Activated CD4-positive, alpha-beta T cell treated with anti-CD3 and anti-CD28 coated beads, Interleukin-2, Interleukin-6, amounts not matched to agents 100 ng/mL and 50 ng/mL, durations not matched to agents 16 hours and 8 hours (primary cell): Measurements from ENCODE around the gene TRAPPC6A.

Experiments used
- DNase-seq: peaks from one replicate; pipeline ENCODE4 v3.0.0-alpha.2; 2020

The TRAPPC6A gene

DNA sequence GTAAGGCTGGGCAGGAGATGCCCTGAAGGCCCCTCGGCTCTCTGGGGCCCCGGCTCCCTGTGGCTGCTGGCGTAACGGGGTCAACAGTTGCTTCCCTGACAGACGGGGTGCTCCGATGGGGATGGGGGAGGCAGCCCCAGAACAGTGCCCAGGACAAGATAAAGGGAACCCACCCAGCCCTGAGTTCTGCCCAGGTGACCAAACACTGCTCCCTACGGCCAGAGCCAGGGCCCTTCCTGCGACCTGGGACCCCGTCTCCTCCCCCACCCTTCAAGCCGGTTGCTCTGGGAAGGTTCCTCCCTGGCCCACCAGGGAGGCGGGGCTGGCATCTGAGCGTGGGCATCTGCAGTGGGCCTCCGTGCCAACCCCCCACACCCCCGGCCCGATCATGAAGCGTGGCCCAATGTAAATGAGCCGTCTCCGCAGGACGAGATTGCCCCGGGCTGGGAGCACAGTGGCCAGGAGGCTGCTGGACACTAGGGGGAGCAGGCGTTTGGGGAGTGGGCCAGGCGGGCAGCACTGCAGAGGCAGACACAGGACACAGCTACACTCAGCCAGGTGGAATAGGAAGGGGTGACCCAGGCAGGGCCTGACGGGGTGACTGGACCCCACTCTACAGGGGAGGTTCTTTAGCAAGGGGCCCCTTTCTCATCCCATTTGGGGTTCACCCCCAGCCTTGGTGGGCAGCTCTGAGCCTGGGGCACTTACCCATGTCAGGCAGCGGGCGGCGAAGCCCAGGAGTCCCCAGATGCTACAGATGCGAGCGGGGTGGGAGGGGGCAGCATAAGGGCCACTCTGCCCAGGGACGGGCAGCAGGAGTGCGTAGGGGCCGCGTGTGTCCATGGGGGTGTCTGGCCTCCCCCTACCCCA lies 16.1 kb downstream of the TRAPPC6A start:
- DNase-seq, result no peak

- no peak for DNase-seq
Observed at GRCh38 chr19:45160870-45161737, 16.9 kb downstream of the TRAPPC6A start, which contains the start of gene NKPD1. Gene NKPD1 (minus strand): TSS chr19:45160982. CDS start chr19:45160150, 832 bp downstream.

DNA sequence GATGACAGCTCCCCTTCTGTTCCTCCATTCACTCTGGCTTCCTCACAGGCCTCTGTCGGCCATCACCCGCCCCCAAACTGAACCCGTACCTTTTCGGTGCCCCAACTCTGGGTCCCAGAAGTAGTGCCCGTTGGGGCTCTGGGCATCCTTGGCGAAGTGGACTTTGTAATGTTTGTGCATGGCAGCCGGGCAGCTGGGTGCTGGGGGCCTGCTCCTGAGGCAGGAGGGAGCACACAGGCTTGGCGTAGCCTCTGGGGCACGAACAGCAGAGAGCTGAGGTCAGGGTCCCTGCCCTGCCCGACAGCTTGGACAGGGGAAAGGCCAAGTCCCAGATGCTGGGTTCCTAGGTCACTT lies 18.1 kb downstream of the TRAPPC6A start:
- no peak for DNase-seq

DNA sequence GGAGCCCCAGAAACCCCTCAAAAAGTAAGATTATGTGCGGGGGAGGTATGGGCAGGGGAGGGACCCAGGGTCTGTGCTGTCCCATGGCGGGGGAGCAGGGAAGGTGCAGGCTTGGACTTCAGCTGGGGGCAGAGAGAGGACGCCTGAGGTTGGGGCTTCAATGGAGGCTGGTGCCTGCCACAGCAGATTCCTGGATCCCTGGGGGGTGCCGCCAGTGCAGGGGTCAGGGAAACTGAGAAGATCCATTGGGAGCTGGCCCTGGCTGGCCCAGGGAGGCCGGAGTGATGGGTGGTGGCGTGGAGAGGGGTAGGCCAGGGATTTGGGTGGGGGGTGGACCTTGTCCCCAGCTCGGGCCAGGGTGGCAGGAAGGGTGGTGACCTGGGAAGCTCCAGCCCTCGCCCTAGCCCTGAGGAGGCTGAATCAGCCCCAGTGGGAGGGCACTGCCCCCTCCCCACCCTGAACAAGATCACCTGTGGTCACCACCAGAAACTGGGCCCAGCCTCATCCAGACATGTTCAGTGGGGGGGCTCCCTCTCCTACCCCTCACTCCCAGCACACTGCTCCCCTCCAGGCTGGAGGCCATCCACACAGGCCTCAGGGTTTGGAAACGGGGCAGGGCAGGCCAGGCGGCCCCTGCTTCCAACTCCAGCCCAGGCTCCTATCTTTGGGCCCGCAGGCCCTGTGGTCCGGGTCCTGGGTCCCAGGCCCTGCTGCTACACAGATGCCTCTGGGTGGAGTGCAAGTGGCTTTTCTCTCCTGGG lies 18.6 kb downstream of the TRAPPC6A start:
- no peak for DNase-seq

GRCh38 chr19:45158503-45159209 lies 19.4 kb downstream of the TRAPPC6A start:
- DNase-seq, result no peak

DNA sequence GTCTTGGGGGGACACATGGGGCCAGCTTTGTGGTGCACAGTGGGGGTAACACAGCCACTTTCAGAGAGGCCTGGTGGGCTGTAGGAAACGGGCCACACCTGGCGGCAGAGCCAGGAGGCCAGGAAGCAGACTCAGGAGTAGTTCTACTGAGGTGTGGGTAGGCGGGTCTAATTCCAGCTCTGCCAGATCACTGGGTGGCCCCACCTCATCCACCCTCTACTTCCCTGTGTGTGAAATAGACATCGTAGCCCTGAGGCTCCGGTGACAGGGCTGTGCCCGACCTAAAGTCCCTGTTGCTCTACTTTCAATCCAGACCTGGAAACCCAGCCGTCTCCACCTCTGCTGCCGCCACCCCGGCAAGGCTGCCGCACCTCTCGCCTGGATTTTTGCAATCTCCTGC lies 21.3 kb downstream of the TRAPPC6A start:
- DNase-seq, result no peak

GRCh38 chr19:45156011-45156630 lies 21.9 kb downstream of the TRAPPC6A start:
- DNase-seq, result no peak

DNA sequence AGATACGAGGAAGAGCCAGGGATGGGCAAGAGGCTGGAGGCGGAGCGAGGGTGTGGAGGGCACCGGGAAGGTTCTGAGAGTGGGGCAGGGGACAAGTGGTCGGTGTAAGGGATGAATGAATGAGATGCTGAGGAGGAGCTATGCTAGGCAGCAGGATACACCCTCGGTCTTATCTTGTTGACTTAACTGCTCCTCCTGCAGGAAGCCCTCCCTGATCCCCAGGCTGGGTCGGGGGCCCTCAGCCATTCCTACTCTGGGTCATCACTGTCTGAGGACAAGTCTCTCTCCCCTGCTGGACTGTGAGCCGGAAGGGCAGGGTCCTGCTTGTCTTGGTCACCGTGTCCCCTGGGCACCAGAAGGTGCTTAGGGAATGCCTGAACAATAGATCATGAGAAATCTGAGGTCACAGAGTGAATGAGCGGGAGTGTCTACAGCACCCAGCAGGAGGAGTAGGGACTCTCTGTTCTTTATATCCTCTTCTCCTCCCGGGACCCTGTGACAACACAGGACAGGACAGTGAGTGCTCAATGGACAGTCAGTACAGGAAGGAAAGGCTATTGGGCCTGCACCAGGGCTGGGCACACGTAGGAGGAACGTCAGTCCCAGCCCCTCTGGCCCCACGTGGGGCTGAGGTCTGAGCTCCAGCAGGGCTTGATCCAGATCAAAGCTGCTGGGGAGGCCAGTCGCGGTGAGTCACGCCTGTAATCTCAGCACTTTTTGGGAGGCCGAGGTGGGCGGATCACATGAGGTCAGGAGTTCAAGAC lies 23.8 kb downstream of the TRAPPC6A start:
- DNase-seq, result no peak

DNA sequence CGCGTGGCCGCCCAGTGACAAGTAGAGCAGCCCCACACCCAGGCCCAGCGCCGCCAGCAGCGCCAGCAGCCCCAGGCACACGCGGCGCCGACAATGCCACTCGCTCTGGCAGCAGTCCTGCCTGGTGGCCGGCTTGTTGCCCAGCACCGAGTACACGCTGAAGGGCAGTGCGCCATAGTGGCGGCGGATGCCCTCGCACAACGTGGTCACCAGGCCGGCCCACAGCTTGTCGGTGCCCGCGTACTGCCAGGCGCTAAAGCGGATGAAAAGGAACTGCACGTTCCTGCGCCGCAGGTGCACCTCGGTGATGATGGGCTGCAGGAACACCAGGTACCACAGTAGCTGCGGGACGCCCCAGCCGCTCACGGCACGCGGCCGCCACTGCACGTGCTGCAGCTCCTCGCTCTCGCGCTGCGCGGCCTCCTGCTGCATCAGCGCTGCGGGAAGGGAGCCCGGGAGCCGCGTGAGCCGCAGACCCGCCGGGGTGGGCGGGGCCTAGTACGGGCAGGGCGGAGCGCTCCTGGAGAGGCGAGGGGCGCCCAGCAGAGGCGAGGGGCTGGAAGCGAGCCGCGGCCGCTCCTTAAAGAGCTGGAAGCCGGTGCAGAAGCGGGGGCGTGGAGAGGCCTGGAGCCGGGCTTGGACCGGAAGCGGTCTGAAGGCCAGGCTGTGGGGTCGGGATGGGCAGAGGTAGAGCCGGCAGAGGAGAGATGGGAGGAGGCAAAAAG lies 24.5 kb downstream of the TRAPPC6A start:
- DNase-seq, result peak; percentile 32

GRCh38 chr19:45152504-45153338 lies 25.3 kb downstream of the TRAPPC6A start:
- DNase-seq, result peak; percentile 49

DNA sequence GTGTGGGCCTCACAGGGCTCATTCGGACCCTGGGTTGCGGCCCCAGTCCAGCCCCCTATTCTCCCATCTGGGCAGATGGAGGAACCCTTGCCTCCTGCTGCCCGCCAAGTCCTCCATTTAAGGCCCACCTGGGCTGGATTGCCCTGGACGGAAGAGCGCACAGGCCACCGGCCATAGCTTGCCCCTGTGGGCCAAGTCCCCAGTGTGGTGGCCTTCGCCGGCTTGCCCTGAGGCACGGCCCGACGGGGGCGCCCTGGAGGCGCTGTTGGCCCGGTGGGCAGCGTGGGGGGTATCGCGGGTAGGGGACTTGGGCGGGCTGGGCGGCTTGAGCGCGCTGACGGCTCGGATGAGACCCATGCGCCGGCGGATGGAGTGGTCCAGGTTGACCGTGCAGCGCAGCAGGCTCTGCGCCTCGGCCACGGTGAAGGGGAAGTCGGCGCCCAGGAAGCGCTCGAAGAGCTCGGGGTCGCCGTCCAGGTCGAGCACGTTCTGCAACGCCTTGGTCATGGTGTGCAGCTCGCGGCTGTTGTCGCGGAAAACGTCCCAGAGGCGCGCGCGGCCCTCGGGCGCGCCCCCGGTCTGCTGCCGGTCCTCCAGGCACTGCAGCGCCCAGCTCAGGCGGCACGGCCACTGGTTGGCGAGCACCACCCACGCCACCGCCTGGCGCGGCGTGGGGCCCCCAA lies 26.1 kb downstream of the TRAPPC6A start:
- DNase-seq, result no peak

GRCh38 chr19:45151320-45151719 lies 26.7 kb downstream of the TRAPPC6A start:
- DNase-seq, result no peak

GRCh38 chr19:45150751-45151281 lies 27.2 kb downstream of the TRAPPC6A start:
- no peak for DNase-seq

DNA sequence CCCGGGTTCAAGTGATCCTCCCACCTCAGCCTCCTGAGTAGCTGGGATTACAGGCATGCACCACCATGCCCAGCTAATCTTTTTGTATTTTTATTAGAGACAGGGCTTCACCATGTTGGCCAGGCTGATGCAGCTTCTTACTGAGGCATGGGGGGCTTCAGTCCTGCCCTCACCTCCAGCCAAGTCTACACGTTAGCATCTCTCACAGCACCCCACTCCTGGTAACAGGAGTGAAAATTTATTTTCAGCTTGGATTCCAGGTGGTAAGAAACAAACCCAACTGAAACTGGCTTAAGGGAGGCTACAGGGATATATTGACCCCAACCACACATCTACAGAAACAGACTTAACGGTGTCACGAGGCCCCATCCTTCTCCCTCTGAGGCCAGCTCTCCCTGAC lies 27.9 kb downstream of the TRAPPC6A start:
- no peak for DNase-seq

- no peak for DNase-seq
Observed at GRCh38 chr19:45149129-45149528, 28.9 kb downstream of the TRAPPC6A start.

GRCh38 chr19:45147835-45148676 lies 30.0 kb downstream of the TRAPPC6A start:
- DNase-seq, result no peak

- no peak for DNase-seq
Observed at GRCh38 chr19:45146741-45147205, 31.3 kb downstream of the TRAPPC6A start.

- DNase-seq, result no peak
Observed at GRCh38 chr19:45146251-45146650, 31.8 kb downstream of the TRAPPC6A start.
